GM23338 (cell line): ENCODE results near the gene UBE2D4. TPM values are rescaled to one million over a fixed set of nuclear protein-coding genes. Genes with fewer than 3 reads are reported as not detected.
"Not testable (repeated sequence)": the region's sequence is repeated elsewhere in the genome, so short reads cannot be mapped to it uniquely, and the experiment has no call there.

ENCODE experiments used
- ATAC-seq: fragments of 200-7000 bp; cut with Tn5 transposase; 3 replicates; pipeline ENCODE4 v1.9.1; 2020
- DNase-seq: peaks from one replicate; pipeline ENCODE4 v3.0.0-alpha.2; 2015; ENCODE audit warnings: low spot score
- H2AFZ ChIP-seq: fragments of 200-600 bp; sonication (generic); 2 replicates; pipeline ENCODE4 v1.8.0; 2016; ENCODE audit warnings: antibody characterized with exemption, mild to moderate bottlenecking, moderate library complexity
- H3F3A ChIP-seq: fragments of 200-600 bp; sonication (generic); replicated peaks from 2 replicates; pipeline ENCODE4 v1.8.0; 2017; ENCODE audit warnings: antibody characterized with exemption, mixed run types, low read depth
- H3K27ac ChIP-seq: fragments of 200-600 bp; sonication (generic); 2 replicates; pipeline ENCODE4 v1.6.1; 2016; ENCODE audit warnings: low read depth
- H3K27me3 ChIP-seq: fragments of 200-600 bp; sonication (generic); 2 replicates; pipeline ENCODE4 v1.8.0; 2016; ENCODE audit warnings: mild to moderate bottlenecking, mixed run types, moderate library complexity; ENCODE audit not compliant: insufficient read depth
- H3K36me3 ChIP-seq: fragments of 200-600 bp; sonication (generic); 2 replicates; pipeline ENCODE4 v1.8.0; 2016; ENCODE audit warnings: mild to moderate bottlenecking; ENCODE audit not compliant: insufficient read depth
- H3K4me1 ChIP-seq: fragments of 200-600 bp; sonication (generic); 2 replicates; pipeline ENCODE4 v1.8.0; 2016; ENCODE audit warnings: mild to moderate bottlenecking, moderate library complexity; ENCODE audit not compliant: insufficient read depth
- H3K4me2 ChIP-seq: fragments of 200-600 bp; sonication (generic); 2 replicates; pipeline ENCODE4 v1.7.1; 2017; ENCODE audit warnings: mixed run types
- H3K4me3 ChIP-seq: fragments of 200-600 bp; sonication (generic); 2 replicates; pipeline ENCODE4 v1.6.1; 2016; ENCODE audit warnings: mixed run types
- H3K79me2 ChIP-seq: fragments of 200-600 bp; sonication (generic); replicated peaks from 2 replicates; pipeline ENCODE4 v1.8.0; 2017; ENCODE audit warnings: mild to moderate bottlenecking; ENCODE audit not compliant: insufficient read depth
- H3K9me2 ChIP-seq: fragments of 200-600 bp; sonication (generic); 2 replicates; pipeline ENCODE4 v1.8.0; 2017; ENCODE audit not compliant: insufficient read depth
- H4K20me1 ChIP-seq: fragments of 200-600 bp; sonication (generic); replicated peaks from 2 replicates; pipeline ENCODE4 v1.8.0; 2017; ENCODE audit warnings: mild to moderate bottlenecking; ENCODE audit not compliant: insufficient read depth
- H3K27ac Mint-ChIP-seq: 2 replicates; pipeline ENCODE4 v1.8.0; 2020; ENCODE audit warnings: inconsistent platforms, mild to moderate bottlenecking, moderate library complexity, mixed read lengths
- H3K27me3 Mint-ChIP-seq: 3 replicates; pipeline ENCODE4 v1.8.0; 2022; ENCODE audit warnings: low read depth, mild to moderate bottlenecking, moderate library complexity, mixed read lengths, inconsistent platforms; ENCODE audit not compliant: insufficient read depth, poor library complexity
- H3K36me3 Mint-ChIP-seq: 3 replicates; pipeline ENCODE4 v1.8.0; 2021; ENCODE audit warnings: low read depth, mild to moderate bottlenecking, inconsistent platforms, moderate library complexity, mixed read lengths
- H3K4me1 Mint-ChIP-seq: 3 replicates; pipeline ENCODE4 v1.8.0; 2020; ENCODE audit warnings: mild to moderate bottlenecking, inconsistent platforms, mixed read lengths
- H3K4me3 Mint-ChIP-seq: 3 replicates; pipeline ENCODE4 v1.8.0; 2021; ENCODE audit warnings: moderate library complexity, mild to moderate bottlenecking, inconsistent platforms, mixed read lengths
- H3K9me3 Mint-ChIP-seq: 3 replicates; pipeline ENCODE4 v1.8.0; 2020; ENCODE audit warnings: moderate library complexity, mild to moderate bottlenecking, inconsistent platforms, mixed read lengths
- polyA plus RNA-seq: library from polyadenylated mRNA; unstranded; fragments of >200 nt; fragmentation: Nextera tagmentation; extraction: Ambion mirVana; gene quantifications from 2 replicates; pipeline ENCODE4 v1.2.1, GENCODE V29; 2016
- total RNA-seq: library from RNA; depleted of rRNA; stranded (reverse); fragments of >200 nt; shearing (Covaris generic); gene quantifications from 2 replicates; pipeline ENCODE4 v1.2.3, GENCODE V29; 2014

The UBE2D4 gene
- total and polyA plus RNA-seq, 2 experiments from 2014 or later, result 5.8 to 8.4 TPM

DNA sequence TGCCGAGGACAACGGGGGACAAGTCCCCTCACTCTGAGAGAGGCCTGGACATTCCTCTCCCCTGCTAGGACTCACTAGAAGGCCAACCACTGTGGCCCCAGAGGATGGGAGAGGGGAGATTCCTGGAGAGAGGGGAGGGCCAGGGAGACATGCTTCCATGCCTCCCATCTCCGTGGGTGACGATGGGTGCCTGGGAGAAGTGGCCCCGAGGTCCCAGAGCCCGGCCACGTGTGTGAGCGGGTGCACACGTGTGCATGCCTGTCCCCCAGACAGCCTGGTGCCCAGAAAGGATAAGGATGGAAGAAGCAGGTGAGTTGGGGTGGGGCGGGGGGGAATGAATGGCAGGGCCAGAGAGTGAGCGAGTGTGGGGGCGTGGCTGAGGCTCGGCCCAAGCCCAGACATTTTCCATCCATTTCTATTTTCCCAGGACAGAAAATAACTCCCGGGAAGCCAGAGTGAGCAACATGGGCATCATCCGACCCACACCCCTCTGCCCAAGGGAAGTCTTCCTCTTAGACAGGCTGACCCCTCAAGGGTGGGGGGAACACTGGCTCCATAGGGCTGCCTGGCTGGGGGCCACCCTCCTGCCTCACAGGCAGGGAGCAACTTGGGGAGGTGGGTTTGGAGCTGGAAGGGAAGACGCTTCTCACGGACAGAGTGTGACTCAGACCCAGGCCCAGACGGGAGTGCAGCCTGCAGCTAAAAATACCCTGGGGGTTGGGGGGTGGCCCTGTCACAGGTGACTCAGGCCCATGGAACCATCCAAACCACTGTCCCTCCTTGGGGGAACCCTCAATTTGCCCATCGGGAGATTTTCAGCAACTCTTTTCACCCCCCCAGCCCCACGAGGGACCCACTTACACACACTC, 42.2 kb downstream of the UBE2D4 start:
- not testable (repeated sequence) for H3K27ac Mint-ChIP-seq, H3K36me3 ChIP-seq, H3K4me3 Mint-ChIP-seq, H2AFZ ChIP-seq, DNase-seq, H3F3A ChIP-seq, H3K4me1 Mint-ChIP-seq, H3K27me3 Mint-ChIP-seq, H3K9me2 ChIP-seq, H3K27me3 ChIP-seq, H3K9me3 Mint-ChIP-seq, H3K4me2 ChIP-seq, H3K79me2 ChIP-seq, H3K4me1 ChIP-seq, H3K4me3 ChIP-seq, H4K20me1 ChIP-seq, H3K27ac ChIP-seq, H3K36me3 Mint-ChIP-seq
- peak; percentile 19; the same call in 1 of the 3 replicates for ATAC-seq

DNA sequence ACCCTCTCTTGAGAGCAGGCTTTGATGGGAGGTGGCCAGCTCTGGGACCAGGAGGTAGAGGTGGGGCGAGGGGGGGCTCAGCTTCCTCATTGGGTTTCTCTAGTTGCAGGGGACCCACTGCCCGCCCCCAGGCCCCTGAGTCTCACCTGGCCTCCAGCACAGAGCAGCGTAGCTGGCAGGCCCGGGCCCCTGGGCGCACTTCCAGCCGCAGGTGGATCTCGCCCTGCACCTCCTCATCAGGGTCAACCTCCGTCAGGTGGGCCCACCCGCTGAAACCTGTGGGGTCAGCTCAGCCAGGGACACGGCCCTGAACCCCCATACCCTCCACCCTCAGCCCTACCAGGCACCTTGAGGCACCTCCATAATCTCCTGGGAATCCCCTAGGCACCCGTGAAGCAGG, 43.4 kb downstream of the UBE2D4 start:
- H4K20me1 ChIP-seq, DNase-seq, H3K9me3 Mint-ChIP-seq, H3K4me1 Mint-ChIP-seq, H3K4me2 ChIP-seq, H3K9me2 ChIP-seq, H3K27ac ChIP-seq, H2AFZ ChIP-seq, H3K79me2 ChIP-seq, H3K36me3 ChIP-seq, ATAC-seq, H3K4me3 ChIP-seq, H3K4me3 Mint-ChIP-seq, H3K27me3 Mint-ChIP-seq, H3K4me1 ChIP-seq, H3K36me3 Mint-ChIP-seq, H3K27ac Mint-ChIP-seq, H3K27me3 ChIP-seq, H3F3A ChIP-seq: not testable (repeated sequence)

DNA sequence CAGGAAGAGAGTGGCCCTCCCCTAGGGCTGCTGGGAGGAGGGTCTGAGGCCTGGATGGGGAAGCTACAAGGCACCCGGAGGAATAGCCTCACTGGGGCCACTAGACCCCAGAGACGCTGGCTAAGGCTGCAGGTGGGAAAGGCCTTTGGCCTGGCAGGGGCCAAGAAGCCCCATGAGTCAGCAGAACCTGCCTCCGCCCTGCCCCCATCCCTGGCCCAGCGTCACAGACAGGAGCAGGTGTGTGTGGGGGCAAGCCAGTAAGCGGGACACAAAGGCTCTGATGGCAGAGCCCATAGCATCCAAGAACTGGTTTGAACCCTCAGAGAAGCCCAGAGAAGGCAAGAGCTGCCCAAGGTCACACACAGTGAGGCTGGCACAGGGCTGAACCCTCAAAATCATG, 44.5 kb downstream of the UBE2D4 start:
- H3K27me3 ChIP-seq, H4K20me1 ChIP-seq: not testable (repeated sequence)

DNA sequence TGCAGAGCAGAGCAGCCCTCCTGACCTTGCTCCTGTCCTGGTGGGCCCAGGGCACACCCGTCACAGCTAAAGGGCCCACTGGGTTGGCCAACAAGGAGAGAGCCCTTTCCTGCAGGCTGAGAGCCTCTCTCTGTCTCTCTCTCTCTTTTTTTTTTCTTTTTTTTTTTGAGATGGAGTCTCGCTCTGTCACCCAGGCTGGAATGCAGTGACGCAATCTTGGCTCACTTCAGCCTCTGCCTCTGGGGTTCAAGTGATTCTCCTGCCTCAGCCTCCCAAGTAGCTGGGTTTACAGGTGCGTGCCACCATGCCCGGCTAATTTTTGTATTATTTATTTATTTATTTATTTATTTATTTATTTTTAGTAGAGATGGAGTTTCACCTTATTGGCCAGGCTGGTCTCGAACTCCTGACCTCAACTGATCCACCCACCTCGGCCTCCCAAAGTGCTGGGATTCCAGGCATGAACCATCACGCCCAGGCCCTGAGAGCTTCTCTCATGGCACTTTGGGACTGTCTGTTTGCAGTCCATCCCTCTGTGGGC, 47.9 kb downstream of the UBE2D4 start:
- not testable (repeated sequence) for ATAC-seq, H3K4me2 ChIP-seq, H3K27ac Mint-ChIP-seq, H3K36me3 ChIP-seq, H3K27me3 Mint-ChIP-seq, H3K9me3 Mint-ChIP-seq, H3K4me1 Mint-ChIP-seq, H3K27me3 ChIP-seq, H3F3A ChIP-seq, DNase-seq, H2AFZ ChIP-seq, H3K9me2 ChIP-seq, H3K4me1 ChIP-seq, H3K79me2 ChIP-seq, H3K4me3 Mint-ChIP-seq, H3K4me3 ChIP-seq, H3K27ac ChIP-seq, H3K36me3 Mint-ChIP-seq, H4K20me1 ChIP-seq

More for the DNA sequence above, 44.5 kb downstream of the UBE2D4 start:
- not testable (repeated sequence) for H3K27me3 Mint-ChIP-seq, H3K79me2 ChIP-seq, DNase-seq, H2AFZ ChIP-seq, H3K36me3 Mint-ChIP-seq, ATAC-seq, H3K36me3 ChIP-seq, H3F3A ChIP-seq, H3K9me2 ChIP-seq, H3K9me3 Mint-ChIP-seq, H3K4me3 ChIP-seq, H3K4me2 ChIP-seq, H3K27ac ChIP-seq, H3K4me1 Mint-ChIP-seq, H3K4me1 ChIP-seq, H3K27ac Mint-ChIP-seq, H3K4me3 Mint-ChIP-seq

DNA sequence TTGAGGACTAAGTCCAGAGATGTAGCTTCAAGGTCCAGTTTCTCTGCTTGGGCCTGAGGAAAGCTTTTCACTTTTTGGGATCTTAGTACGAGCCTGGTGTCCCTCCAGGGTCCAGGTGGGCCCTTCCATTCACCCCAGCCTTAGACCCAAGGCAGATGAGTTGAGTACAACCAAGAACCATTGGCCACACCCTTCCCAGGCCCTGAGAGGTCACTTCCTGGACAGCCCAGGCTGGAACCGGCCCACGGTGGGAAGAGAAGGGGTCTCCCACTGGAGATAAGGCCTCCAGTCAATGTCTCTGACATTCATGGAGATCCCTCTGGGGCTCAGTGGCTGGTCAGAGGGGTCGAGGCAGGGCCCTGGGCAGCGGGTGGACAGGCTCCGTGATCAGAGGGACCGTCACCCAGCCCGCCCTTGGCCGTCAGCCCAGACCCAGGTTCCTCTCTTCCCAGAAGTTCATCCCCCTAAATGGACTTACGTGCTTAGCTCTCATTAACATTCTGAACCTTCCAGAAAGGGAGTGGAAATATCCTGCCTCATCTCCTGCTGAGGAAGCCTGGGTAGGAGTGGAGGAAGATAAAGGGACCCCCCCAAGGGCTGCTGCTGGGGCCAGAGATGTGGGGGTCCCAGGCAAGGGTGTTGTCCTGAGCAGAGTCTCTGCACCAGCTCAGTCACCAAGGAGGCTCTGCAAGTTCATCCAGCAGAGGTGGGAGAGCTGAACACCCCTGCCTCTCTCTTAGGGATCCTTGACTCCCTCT, 48.7 kb downstream of the UBE2D4 start:
- H3K36me3 ChIP-seq, H3K9me2 ChIP-seq, H3K27ac ChIP-seq, H3K4me1 Mint-ChIP-seq, H3K4me3 ChIP-seq, H3K27me3 ChIP-seq, H2AFZ ChIP-seq, H3K79me2 ChIP-seq, H3K4me2 ChIP-seq, ATAC-seq, H3K4me3 Mint-ChIP-seq, H3K4me1 ChIP-seq, H3K27me3 Mint-ChIP-seq, DNase-seq, H3K9me3 Mint-ChIP-seq, H3F3A ChIP-seq, H3K27ac Mint-ChIP-seq, H4K20me1 ChIP-seq, H3K36me3 Mint-ChIP-seq: not testable (repeated sequence)
